Right forelimb (tissue), 1 donor: ENCODE results near the gene C16orf46.
"Not testable (repeated sequence)": the region's sequence is repeated elsewhere in the genome, so short reads cannot be mapped to it uniquely, and the experiment has no call there.

Experiments used
- DNase-seq: peaks from one replicate; pipeline ENCODE4 v3.0.0-alpha.2; 2018

C16orf46 gene, protein sequence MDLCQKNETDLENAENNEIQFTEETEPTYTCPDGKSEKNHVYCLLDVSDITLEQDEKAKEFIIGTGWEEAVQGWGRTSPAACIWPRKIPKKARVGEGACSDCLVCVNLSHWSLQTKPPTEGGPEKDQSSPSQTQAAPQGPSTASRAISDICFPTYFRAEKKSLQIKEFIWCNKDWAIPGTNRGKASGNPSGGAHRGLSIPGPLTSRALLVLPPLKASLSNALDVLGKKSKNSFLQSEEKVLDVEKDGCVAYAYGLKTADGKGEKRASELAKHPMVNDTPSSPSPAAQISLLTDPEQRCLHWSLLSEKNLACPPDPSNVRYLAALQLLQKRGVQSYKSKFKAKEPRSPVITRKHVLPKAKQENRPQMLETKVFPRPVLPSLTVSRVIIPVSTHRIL

DNA sequence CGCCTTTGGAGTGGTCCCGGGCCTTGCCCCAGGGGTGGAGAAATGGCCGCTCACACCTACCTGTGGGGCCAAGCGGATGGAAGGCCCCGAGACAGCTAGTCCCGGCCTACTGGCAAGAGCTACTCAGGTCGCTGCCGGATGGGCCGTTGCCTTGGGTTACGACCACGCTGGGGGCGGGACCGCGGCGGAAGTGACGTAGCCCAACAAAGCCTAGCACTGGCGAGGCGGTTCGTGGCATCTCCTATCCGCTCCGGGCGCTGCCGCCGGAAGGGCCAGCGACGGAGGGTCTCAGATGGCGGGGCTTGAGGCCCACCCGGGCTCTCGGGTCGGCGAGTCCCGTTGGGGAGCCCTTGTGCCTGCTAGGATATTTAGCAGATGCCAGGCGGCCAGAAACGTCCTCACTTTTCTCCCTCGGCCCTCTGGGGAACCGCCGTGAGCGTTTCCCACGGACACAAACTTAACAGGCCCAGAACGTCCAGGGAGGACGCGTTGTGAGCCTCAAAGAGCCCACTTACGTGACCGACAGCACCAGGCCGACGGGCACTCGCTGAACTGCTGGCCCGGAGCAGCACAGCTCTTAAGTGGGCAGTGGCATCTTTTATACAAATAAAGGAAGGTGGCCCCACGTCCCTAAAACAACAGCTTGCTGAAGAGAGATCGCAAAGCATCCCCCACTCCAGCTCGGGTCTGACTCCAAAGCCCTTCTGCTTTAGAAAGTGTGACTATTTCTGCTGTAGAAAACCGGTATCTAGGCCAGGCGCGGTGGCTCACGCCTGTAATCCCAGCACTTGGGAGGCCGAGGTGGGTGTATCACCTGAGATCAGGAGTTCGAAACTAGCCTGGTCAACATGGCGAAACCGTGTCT, at the start of gene C16orf46:
TSS of gene C16orf46 (minus strand) at position 163 of the 865 bp plus-strand sequence. CDS start 13,283 bp downstream, outside the sequence.
- peak; percentile 100 for DNase-seq

DNA sequence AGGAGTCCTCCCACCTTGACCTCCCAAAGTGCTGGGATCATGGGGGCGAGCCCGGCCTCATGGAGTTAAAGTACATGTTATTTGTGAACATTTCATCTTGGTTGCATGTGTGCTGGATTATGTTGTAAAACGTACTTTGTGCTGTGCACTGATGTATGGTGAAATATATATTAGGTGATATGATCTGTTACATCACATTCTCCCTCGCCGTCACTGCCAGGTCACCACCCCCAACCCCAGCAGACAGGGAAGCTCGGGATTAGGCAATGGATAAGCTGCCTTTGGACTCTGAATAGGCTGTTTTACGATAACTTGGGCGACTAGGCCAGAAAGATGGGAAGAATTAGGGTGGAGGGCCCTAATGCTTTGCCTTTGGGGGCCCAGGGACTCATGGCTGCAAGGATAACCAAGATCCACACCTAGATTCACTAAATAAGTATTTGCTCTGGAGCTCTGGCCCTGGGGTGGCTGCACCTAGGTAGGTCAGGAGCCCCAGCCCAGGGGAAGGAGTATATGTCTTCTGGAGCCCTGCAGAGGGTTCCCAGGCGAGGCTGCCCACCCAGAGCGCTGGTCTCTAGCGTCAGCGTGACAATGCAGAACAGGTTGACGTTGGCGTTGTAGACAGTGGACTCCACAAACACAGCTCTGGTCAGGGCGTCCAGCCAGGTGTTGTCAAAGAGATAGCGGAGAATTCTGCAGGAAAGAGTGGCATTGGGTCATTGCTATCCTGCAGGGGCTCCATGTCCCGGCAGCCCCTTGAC, 46.2 kb upstream of the C16orf46 start:
- DNase-seq, result no peak

DNA sequence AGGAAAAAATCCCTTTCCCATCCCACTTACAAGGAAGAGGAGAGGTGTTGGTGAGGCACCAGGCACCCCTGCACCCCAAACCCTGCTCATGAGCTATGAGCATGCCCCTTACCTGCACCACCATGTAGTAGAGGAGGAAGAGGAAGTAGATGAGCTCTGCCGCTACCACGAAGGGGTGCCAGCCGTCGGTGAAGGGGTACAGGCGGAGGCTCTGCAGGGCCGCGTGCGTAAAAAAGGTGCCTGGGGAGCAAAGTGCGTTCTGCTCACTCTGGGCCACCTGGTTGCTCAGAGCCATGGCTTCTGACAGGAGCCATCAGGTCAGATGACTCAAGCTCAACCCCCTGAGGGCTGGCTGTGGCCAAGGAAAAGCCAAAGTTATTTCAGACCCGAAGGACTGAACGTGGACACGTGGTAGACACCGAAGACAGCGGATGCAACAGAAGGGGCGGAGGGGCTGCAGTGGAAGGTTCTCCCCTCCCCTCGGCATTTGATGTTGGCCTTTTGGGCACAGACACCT, 44.5 kb upstream of the C16orf46 start:
- no peak for DNase-seq

DNA sequence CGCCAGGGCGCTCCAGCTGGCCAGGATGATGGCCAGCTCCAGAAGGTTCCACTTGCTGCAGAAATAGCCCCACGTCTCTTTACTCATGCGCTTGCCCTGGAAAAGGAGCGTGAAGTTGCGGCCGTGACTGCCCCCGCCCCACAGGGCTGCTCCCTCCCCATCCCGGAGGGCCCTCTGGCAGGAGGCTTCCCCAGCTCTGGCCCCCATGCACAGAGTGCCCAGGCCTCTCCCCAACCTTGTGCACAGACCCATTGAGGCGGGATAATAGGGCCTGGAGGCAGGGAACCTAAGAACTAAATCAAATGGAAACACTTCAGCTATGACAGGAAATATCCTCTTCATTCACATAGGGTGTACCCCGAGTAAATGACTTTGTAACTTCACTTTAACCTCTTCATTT, 40.4 kb upstream of the C16orf46 start:
- no peak for DNase-seq

DNA sequence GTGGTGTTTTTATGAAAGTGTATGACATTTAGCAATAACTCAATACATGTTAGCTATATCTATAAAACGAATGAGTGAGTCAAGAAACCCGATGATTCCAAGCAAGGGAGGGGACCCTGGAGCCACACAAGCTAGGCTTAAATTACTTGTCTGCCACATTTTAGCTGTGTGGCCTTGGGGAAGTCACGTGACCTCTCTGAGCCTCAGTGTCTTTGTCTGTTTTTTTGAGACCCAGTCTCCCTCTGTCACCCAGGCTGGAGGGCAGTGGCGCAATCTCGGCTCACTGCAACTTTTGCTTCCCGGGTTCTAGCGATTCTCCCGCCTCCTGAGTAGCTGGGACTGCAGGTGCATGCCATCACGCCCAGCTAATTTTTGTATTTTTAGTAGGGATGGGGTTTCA, 39.2 kb upstream of the C16orf46 start:
- no peak for DNase-seq

DNA sequence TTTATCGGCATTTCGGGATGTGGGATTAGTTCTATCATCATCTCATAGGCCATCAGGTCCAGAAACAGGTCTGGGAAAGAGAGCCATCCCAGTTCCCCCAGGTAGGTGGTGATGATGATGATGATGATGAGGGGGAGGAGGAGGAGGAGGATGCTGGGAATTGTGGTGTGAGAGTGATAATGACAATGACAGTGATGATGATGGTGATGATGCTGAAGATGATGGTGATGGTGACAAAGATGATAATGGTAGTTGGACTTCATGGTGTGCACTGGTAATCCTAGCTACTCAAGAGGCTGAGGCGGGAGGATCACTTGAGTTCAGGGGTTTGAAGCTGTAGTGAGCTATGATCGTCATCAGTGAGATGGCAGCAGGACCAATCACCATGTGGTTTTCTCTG, 35.4 kb upstream of the C16orf46 start:
- no peak for DNase-seq

DNA sequence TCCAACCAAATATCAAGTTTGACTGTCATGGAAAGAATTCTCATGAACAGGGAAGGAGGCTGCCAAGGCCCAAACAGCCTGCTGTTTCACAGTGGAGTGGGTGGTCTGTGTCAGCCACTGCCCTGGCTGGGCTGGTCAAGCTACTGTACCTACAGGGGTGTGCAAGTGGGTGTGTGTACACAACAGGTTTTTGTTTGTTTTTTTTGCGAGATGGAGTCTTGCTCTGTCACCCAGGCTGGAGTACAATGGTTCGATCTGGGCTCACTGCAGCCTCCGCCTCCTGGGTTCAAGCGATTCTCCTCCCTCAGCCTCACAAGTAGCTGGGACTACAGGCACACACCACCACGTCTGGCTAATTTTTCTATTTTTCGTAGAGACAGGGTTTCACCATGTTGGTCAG, 32.2 kb upstream of the C16orf46 start:
- not testable (repeated sequence) for DNase-seq

DNA sequence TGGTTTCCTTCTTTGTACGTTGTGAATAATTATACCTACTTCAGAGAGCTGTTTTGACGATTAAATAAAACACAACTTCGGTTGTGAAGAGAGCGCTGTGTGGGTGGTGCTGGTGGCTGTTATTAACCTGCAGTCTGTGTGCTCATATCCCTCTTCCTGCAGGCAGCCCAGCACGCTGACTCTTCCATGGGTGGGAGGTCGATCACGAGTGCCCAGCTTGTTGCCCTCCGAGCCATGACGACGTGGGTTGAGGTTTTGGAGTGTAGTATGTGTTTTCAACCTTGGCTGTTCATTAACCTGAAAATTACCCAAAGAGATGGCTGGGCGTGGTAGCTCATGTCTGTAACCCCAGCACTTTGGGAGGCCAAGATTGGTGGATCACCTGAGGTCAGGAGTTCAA, 30.5 kb upstream of the C16orf46 start:
- no peak for DNase-seq

DNA sequence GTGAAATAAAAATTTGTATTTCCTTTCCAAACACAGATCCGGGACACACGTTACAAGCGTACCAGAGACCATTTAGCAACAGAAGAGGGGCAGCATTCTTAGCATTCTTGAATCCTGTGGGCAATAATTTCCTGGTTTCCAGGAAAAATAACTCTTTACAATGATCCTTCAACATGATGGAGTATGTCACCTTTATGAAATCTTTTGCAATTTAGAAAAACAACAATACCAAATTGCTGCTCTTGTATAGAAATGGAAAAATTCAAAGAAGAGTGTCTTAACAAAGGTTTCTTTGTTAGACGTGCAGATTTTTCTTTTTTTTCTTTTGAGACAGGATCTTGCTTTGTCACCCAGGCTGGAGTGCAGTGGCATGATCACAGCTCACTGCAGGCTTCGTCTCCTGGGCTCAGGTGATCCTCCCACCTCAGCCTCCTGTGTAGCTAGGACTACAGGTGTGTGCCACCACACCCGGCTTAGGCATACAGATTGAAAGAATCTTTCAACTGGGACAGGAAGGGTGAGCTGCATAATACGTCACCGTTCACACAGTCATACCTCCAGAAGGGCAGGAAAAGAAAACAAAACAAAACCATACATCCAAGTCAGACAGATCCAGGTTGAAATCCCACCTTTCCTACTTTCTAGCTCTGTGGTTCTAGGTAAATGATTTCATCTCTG, 29.9 kb upstream of the C16orf46 start:
- DNase-seq, result no peak

DNA sequence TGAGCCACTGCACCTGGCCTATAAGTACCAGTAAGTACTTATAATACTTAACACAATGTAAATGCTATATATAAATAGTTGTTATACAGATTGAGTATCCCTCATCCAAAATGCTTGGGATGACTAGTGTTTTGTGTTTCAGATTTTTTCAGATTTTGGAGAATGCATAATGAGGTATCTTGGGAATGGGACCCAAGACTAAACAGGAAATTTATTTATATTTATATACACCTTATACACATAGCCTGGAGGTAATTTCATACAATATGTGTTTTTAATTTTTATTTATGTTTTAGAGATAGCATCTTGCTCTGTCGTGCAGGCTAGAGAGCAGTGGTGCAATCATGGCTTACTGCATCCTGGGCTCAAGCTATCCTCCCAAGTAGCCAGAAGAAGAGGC, 28.9 kb upstream of the C16orf46 start:
- no peak for DNase-seq

DNA sequence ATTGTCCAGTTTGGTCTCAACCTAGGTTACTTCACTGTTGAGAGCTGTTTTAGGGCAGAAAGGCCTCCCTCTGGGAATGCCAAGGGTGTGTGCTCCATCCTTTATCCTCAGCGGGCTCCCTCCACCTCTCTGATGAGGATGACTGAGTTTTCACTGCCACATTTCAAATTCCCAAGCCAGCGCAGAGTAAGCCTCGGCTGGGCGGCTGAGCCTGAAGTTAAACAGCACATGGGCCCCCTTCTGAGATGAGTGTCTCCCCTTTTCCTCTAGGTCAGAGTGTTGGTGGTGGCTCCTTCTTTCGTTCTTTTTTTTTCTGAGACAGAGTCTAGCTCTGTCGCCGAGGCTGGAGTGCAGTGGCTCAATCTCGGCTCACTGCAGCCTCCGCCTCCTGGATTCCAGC, 24.7 kb upstream of the C16orf46 start:
- no peak for DNase-seq

DNA sequence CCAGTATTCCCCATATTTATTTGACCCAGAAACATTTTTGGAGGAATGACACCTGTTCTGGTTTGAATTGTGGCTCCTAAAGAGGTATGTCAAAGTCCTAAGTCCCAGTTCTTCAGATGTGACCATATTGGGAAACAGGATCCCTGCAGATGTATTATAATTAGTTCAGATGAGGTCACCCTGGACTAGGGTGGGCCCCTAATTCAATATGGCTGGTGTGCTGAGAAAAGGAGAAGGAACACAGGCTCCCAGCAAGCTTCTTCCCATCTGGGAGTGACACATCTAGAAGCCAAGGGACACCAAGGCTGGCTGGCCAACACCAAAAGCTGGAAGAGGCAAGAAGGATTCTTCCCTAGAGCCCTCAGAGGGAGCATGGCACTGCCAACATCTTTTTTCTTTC, 22.9 kb upstream of the C16orf46 start:
- DNase-seq, result no peak

DNA sequence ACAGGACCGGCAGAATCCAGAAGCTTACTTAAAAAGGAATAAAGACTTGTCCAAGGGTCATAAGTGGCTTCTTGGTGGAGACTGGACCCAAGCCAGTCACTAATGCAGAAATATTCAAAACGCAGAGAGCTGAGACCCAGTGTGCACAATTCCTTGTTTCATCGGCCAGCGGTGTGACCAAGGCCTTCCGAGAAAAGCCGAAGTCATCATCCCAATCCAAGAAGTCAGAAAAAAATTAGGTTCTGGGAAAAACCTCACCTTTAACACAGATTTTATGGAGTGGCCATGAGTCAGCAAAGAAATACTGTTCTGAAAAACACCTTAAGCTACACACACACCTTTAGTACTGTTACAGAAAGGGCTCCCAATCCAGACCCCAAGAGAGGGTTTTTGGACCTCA, 20.2 kb upstream of the C16orf46 start:
- no peak for DNase-seq

DNA sequence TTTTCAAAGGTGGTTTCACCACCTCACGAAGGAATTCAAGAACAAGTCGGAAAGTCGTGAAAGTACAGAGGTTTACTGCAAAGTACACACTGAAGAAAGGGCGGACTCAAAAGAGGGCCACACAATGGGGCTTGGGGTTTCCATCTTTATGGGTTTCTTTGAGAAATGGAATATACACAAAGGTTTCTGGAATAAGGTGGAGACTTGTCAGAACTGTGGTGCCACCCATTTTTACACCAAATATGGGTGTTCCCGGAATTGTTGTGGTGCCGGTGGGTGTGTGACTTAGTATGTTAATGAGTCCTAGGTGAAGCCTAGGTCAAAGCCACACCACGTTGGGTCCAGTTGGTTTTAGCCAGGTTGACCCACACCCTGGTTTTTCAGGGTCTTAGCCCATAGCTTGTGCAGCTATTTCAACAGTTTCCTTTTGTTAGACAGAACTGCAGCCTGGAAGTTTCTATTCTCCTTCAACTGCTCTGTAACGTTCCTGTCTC, 19.7 kb upstream of the C16orf46 start:
- no peak for DNase-seq

DNA sequence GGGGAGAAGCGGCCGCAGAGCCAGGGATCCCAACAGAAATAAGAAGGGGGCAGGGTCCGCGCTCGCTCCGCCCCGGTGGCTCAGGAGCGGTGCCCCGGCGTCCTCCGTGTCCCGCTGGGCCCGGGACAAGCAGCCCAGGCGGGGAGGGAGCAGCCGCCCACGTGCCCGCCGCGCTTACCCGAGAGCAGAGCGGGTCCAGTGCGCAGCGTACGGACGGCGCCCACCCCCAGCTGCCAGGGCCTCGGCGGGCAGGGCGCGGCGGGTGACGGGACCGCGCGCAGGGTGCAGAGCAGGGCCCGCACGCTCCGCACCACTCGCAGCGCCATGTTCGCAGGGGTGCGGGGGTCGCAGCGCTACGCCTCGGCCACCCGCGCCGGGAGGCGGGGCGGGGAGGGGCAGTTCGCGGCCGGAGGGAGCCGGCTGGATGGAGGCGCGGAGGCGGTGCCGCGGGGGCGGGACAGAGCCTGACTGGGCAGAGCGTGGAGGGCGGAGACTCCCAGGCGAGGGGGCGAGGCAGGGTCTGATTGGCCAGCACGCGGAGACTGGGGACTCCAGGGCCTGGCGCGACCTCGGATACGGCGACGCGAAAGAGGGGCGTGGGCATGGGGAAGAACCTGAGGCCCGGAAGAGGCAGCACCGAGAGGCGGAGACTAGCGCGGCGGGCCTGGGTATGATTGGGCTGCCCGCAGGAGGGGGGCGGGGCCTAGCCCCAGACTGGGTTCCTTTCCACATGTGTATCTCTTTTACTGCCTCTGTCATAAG, 19.1 kb upstream of the C16orf46 start, which contains the start of gene GCSH:
TSS of gene GCSH (minus strand) at position 443 of the 762 bp plus-strand sequence. CDS start at position 326, 117 bp downstream.
- DNase-seq, result peak; percentile 99

DNA sequence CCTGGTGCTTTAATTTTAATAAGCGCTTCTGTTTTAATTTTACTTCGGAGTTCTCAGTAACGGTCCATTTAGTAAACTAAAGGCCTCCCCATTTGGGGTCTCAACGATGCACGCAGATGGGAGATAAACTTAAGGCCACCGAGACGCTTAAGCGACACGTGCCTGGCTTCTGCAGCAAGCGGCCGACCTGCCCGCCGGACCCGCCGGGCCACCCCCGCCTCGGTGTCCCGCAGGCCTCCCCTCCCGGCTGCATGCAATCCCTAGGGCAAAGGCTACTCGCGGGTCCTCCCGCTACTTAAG, 18.6 kb upstream of the C16orf46 start:
- DNase-seq, result no peak

DNA sequence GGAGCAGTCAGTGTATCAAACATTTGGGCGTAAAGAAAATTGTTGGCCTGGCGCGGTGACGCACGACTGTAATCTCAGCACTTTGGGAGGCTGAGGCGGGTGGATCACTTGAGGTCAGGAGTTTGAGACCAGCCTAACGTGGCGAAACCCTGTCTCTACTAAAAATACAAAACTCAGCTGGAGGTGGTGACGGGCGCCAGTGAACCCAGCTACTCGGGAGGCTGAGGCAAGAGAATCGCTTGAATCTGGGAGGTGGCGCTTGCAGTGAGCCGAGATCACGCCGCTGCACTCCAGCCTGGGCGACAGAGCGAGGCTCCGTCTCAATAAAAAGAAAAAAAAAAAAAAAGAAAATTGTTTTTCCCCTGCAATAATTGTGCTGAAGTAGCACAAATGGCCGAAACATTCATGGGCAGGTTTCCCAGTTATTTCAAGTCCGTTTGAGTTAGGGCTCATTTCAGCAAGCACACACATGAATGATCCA, 17.8 kb upstream of the C16orf46 start:
- no peak for DNase-seq

DNA sequence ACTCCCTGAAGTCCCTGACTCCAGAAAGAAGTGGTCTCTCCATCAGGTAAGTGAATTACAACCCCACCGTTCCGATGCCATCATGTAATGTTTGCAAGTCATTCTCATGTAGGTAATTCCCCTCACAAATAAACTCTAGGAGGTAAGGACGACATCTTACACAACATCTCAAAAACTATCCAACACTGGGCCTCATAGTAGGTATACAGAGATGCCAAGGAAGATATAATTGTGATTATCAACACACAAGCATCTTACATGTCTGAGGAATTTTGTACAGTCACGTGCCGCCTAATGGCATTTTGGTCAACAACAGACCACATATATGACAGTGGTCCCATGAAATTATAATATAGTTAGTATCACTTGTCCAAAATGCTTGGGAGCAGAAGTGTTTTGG, 11.8 kb upstream of the C16orf46 start:
- DNase-seq, result no peak

DNA sequence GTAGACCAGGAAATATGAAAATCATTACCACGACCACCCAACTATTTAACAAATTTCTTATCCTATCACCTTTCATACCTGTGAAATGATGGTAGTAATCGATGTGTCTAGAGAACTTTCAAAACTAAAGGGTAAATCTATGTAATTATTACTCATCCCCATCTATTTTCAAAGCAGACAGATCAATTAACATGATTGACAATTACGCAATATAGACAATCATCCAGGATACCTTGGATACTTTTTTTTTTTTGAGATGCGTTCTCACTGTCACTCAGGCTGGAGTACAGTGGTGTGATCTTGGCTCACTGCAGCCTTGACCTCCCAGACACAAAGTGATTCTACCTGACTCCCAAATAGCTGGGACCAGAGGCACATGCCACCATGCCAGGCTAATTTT, 4.0 kb upstream of the C16orf46 start:
- DNase-seq, result no peak

DNA sequence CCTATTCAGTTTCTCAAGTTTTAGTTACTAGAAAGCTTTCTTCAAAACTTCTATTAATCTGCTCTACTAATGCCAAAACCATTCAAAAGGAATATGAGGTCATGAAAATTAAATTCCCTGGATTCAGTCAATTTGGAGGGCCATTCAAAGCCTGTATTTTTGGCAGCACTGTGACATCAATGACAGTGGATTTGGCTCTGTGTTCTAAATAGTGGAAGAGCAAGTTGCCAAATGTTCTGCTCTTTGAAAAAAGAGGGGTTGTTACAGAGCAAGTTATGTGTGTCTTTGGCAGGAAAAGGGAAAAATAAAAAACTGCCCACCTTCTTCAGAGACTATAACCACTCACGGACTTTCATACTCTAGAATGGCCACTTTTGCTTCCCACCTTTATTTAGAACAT, 3.2 kb upstream of the C16orf46 start:
- DNase-seq, result no peak

DNA sequence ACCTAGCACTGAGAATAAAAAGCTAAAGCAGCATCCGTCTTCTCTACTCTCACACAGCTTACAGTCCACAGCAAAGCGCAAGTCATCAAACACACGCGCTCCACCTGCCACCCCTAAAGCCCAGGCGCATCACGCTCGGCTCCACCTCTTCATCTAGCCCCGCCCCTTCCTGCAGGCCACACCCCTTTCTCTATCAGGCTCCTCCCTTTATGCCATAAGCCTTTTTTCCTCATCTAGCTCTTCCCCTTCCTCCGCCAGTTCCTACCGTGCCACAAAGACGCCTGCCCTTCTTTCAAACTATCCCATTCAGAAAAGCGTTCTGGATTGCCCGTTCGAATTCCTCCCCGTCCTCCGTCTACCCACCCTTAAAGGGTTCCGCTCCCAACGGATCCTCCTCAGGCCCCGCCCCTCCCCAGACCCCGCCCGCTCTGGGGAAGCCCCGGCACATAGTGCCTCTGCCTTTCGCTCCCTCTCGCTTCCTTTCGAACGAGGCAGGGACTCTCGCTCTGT, 417 bp downstream of the C16orf46 start:
- no peak for DNase-seq
